A549 (cell line): ENCODE data around the gene SLIT1. TPM values are rescaled to one million over a fixed set of nuclear protein-coding genes. Genes with fewer than 3 reads are reported as not detected.

ENCODE experiments used
- ATAC-seq, 2 experiments: fragments of 200-7000 bp in 1 of 2; fragments of >200 bp in 1 of 2; cut with Nextera tagmentation in 1 of 2; cut with Tn5 transposase in 1 of 2; 3 replicates each; pipeline versions ENCODE4 v1.8.0 to v1.9.1; 2018 to 2020; ENCODE audit warnings: mild to moderate bottlenecking in 1 of 2, moderate library complexity in 1 of 2
- CTCF ChIA-PET: fragments of 300-600 bp; sonication (Branson Sonifier 250); formaldehyde crosslinking; extraction: SDS; loops from one replicate; lab custom pipeline; 2021; ENCODE audit warnings: antibody characterized with exemption, inconsistent platforms; lab: Yijun Ruan, JAX
- POLR2A ChIA-PET: fragments of 350-600 bp; formaldehyde crosslinking; extraction: SDS; loops from one replicate; lab custom pipeline; 2021; ENCODE audit warnings: antibody characterized with exemption, inconsistent platforms; lab: Yijun Ruan, JAX
- DNase-seq, 2 experiments: peaks; one replicate each; pipeline versions ENCODE4 v3.0.0 to v3.0.0-alpha.2; 2011 to 2016; ENCODE audit warnings: low read depth in 1 of 2, low spot score in 1 of 2
- FAIRE-seq: peaks from 2 replicates; lab custom pipeline; 2011; peaks lifted over from hg19 to GRCh38; lab: Jason Lieb, UNC
- H3K27ac ChIP-seq, 2 experiments: fragments of >200 bp; sonication (Bioruptor Twin); formaldehyde crosslinking; 3 replicates each; pipeline ENCODE4 v1.5.1; 2016 to 2017
- H3K4me1 ChIP-seq: fragments of >200 bp; sonication (Bioruptor Twin); formaldehyde crosslinking; 3 replicates; pipeline ENCODE4 v1.6.1; 2016
- H3K4me2 ChIP-seq: fragments of >200 bp; sonication (Bioruptor Twin); formaldehyde crosslinking; 3 replicates; pipeline ENCODE4 v1.6.1; 2016
- H3K4me3 ChIP-seq: fragments of >200 bp; sonication (Bioruptor Twin); formaldehyde crosslinking; 3 replicates; pipeline ENCODE4 v1.5.1; 2016
- H3K9me3 ChIP-seq: fragments of >200 bp; sonication (Bioruptor Twin); formaldehyde crosslinking; 3 replicates; pipeline ENCODE4 v1.6.1; 2016
- ATOH8 ChIP-seq: fragments of 250-450 bp; sonication (Bioruptor Pico); IDR thresholded peaks from 2 replicates; pipeline ENCODE4 v1.5.0; 2020; ENCODE audit warnings: low read depth, mild to moderate bottlenecking, moderate library complexity
- CEBPB ChIP-seq, 2 experiments: fragments of >200 bp in 1 of 2; sonication (Bioruptor Twin) in 1 of 2; formaldehyde crosslinking in 1 of 2; IDR thresholded peaks; 2 replicates each; pipeline ENCODE4 v1.6.1; 2012 to 2016
- CHD4 ChIP-seq: fragments of 200-600 bp; sonication (generic); IDR thresholded peaks from 2 replicates; pipeline ENCODE4 v1.6.1; 2016; ENCODE audit warnings: antibody characterized with exemption, mild to moderate bottlenecking, borderline replicate concordance
- EHF ChIP-seq: fragments of 250-450 bp; sonication (Bioruptor Pico); IDR thresholded peaks from 2 replicates; pipeline ENCODE4 v1.5.0; 2020; ENCODE audit warnings: mild to moderate bottlenecking
- EHMT2 ChIP-seq: fragments of 200-600 bp; sonication (generic); IDR thresholded peaks from 2 replicates; pipeline ENCODE4 v1.6.1; 2016; ENCODE audit warnings: antibody characterized with exemption, low read depth, mild to moderate bottlenecking, moderate library complexity
- EP300 ChIP-seq, 2 experiments: fragments of >200 bp; sonication (Bioruptor Twin); formaldehyde crosslinking; IDR thresholded peaks; 2 replicates in 1 of 2; 3 replicates in 1 of 2; pipeline ENCODE4 v1.6.1; 2016 to 2017
- GATA3 ChIP-seq: IDR thresholded peaks from 2 replicates; pipeline ENCODE4 v1.6.1; 2012; ENCODE audit warnings: borderline replicate concordance
- HDAC2 ChIP-seq: fragments of 200-600 bp; sonication (generic); IDR thresholded peaks from 2 replicates; pipeline ENCODE4 v1.6.1; 2016
- HES2 ChIP-seq: fragments of >200 bp; sonication (Bioruptor Twin); formaldehyde crosslinking; IDR thresholded peaks from 2 replicates; pipeline ENCODE4 v1.6.1; 2016
- HOXB13 ChIP-seq: fragments of 250-450 bp; sonication (Bioruptor Pico); IDR thresholded peaks from 2 replicates; pipeline ENCODE4 v1.5.0; 2020; ENCODE audit warnings: low read depth, mild to moderate bottlenecking, moderate library complexity
- HOXB5 ChIP-seq: fragments of 250-450 bp; sonication (Bioruptor Pico); IDR thresholded peaks from 2 replicates; pipeline ENCODE4 v1.5.0; 2020; ENCODE audit warnings: mild to moderate bottlenecking, moderate library complexity
- JUN ChIP-seq, 2 experiments: fragments of >200 bp; sonication (Bioruptor Twin); formaldehyde crosslinking; IDR thresholded peaks; 2 replicates in 1 of 2; 3 replicates in 1 of 2; pipeline ENCODE4 v1.6.1; 2016 to 2017
- JUNB ChIP-seq: fragments of >200 bp; sonication (Bioruptor Twin); formaldehyde crosslinking; IDR thresholded peaks from 2 replicates; pipeline ENCODE4 v1.6.1; 2016
- MAFK ChIP-seq: fragments of 450-650 bp; IDR thresholded peaks from 2 replicates; pipeline ENCODE4 v1.6.1; 2014; ENCODE audit not compliant: partially characterized antibody
- MYC ChIP-seq: IDR thresholded peaks from 2 replicates; pipeline ENCODE4 v1.6.1; 2012; ENCODE audit warnings: mild to moderate bottlenecking, inconsistent platforms, low read length, improper control_type of control experiment, borderline replicate concordance
- NPAS2 ChIP-seq: fragments of 250-450 bp; sonication (Bioruptor Pico); IDR thresholded peaks from 2 replicates; pipeline ENCODE4 v1.8.0; 2022; ENCODE audit warnings: mild to moderate bottlenecking, moderate library complexity, borderline replicate concordance
- NR3C1 ChIP-seq: fragments of >200 bp; sonication (Bioruptor Twin); formaldehyde crosslinking; IDR thresholded peaks from 3 replicates; pipeline ENCODE4 v1.6.1; 2017
- PBX3 ChIP-seq: IDR thresholded peaks from 2 replicates; pipeline ENCODE4 v1.6.1; 2012
- PHF8 ChIP-seq: fragments of 200-600 bp; sonication (generic); IDR thresholded peaks from 2 replicates; pipeline ENCODE4 v1.6.1; 2016; ENCODE audit warnings: low read depth, mild to moderate bottlenecking, antibody characterized with exemption, moderate library complexity, borderline replicate concordance
- POLR2AphosphoS2 ChIP-seq: conservative IDR thresholded peaks from 2 replicates; pipeline ENCODE4 v1.6.1; 2012; ENCODE audit warnings: low read length, improper control_type of control experiment, inconsistent platforms
- RCOR1 ChIP-seq: fragments of 150-350 bp; IDR thresholded peaks from 2 replicates; pipeline ENCODE4 v1.6.1; 2014; ENCODE audit warnings: antibody characterized with exemption, low read length, low read depth
- RFX5 ChIP-seq: fragments of 450-650 bp; IDR thresholded peaks from 2 replicates; pipeline ENCODE4 v1.7.1; 2014; ENCODE audit warnings: antibody characterized with exemption, mild to moderate bottlenecking, moderate library complexity
- RNF2 ChIP-seq: fragments of 200-600 bp; sonication (generic); IDR thresholded peaks from 2 replicates; pipeline ENCODE4 v1.6.1; 2016; ENCODE audit warnings: low read depth, mild to moderate bottlenecking, antibody characterized with exemption, moderate library complexity, borderline replicate concordance
- TFCP2L1 ChIP-seq: fragments of 250-450 bp; sonication (Bioruptor Pico); IDR thresholded peaks from 2 replicates; pipeline ENCODE4 v1.5.0; 2021; ENCODE audit warnings: mild to moderate bottlenecking
- TP53 ChIP-seq: fragments of 250-450 bp; sonication (Bioruptor Pico); IDR thresholded peaks from 2 replicates; pipeline ENCODE4 v1.5.0; 2021; ENCODE audit warnings: mild to moderate bottlenecking, moderate library complexity
- USF2 ChIP-seq: fragments of 450-650 bp; IDR thresholded peaks from 2 replicates; pipeline ENCODE4 v1.6.1; 2014; ENCODE audit warnings: antibody characterized with exemption
- ZC3H11A ChIP-seq: fragments of 450-650 bp; IDR thresholded peaks from 2 replicates; pipeline ENCODE4 v1.6.1; 2014; ENCODE audit warnings: antibody characterized with exemption, mild to moderate bottlenecking
- ZSCAN20 ChIP-seq: fragments of 250-450 bp; sonication (Bioruptor Pico); IDR thresholded peaks from 2 replicates; pipeline ENCODE4 v1.8.0; 2022; ENCODE audit warnings: mild to moderate bottlenecking, moderate library complexity
- WGBS: methylation state at CpG from one replicate; pipeline ENCODE4 v1.1.6; 2017; ENCODE audit errors: missing lambda C conversion rate; 5-methylcytosine and 5-hydroxymethylcytosine counted together
- polyA plus RNA-seq, 4 experiments: library from polyadenylated mRNA; depleted of rRNA in 3 of 4; stranded (reverse); fragments of >200 nt; fragmentation: RNase III in 1 of 4; extraction: RNeasy Plus Mini Kit Qiagen cat#74134 plus additional on column Dnase treatment in 1 of 4; gene quantifications; 2 replicates in 3 of 4; 3 replicates in 1 of 4; pipeline ENCODE4 v1.2.3, GENCODE V29; 2011 to 2017
- TF ChIP-seq, protein P1 (sequence below): fragments of 150-350 bp; IDR thresholded peaks from 2 replicates; pipeline ENCODE4 v1.6.1; 2014; ENCODE audit warnings: low read depth, mild to moderate bottlenecking, low read length
- TF ChIP-seq, protein P2 (sequence below): fragments of 200-600 bp; sonication (generic); IDR thresholded peaks from 2 replicates; pipeline ENCODE4 v1.6.1; 2016; ENCODE audit warnings: antibody characterized with exemption, mild to moderate bottlenecking, moderate library complexity

The SLIT1 gene
- polyA plus RNA-seq, 2 of the 4 experiments (the other 2 are of a cell fraction): 0.05 to 0.09 TPM

DNA sequence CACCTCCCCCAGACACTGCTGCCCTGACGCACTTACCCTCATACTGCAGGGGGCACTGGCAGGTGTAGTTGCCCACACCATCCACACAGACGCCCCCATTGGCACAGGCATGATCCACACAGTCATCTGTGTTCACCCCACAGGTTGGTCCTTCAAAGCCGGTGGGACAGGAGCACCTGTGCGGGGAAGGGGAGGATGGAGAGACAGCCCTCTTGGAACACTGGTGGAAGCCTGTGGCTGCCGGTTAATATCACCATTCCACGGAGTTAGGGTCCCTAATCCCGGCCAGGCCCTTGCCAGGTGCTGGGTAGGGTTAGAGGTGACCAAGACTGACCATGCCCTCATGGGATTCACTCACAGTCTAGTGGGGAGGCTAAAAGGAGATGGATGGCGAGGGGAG is 171.8 kb downstream of the SLIT1 start:
- Histone ChIP-seq H3K4me3 (no peak overlapping the region), H3K27ac (no peak overlapping the region), H3K4me1 (no peaks in the 10 kb centered on the region), H3K9me3 (no peaks in the 10 kb centered on the region), H3K4me2 (no peak overlapping the region)
- DNase-seq (no peak), FAIRE-seq (no peak), ATAC-seq (no peak)
- POLR2A ChIA-PET: no interaction called here
- 68% methylated on average over 6 of the region's 8 CpGs for WGBS
- CTCF ChIA-PET: interaction anchor here (0.6 to 4.7 kb wide), 5 partner anchors 10 to 378 kb away, joined by 3 to 24 read pairs (median 4); no protein-coding TSS in a partner anchor
- TF ChIP-seq RCOR1: no peak
- TF ChIP-seq POLR2AphosphoS2: no peak
- TF ChIP-seq USF2: no peak
- no peak for TF ChIP-seq HOXB13 (CRISPR knock-in tag)
- no peak for TF ChIP-seq ATOH8 (CRISPR knock-in tag)
- no peak for TF ChIP-seq PHF8
- no peak for TF ChIP-seq NPAS2 (CRISPR knock-in tag)
- TF ChIP-seq TFCP2L1 (CRISPR knock-in tag): no peak
- no peak for TF ChIP-seq NR3C1
- no peak for TF ChIP-seq JUN (IDR thresholded peaks at IDR 0.05)
- TF ChIP-seq HOXB5 (CRISPR knock-in tag): no peak
- no peak for TF ChIP-seq ZC3H11A
- TF ChIP-seq CEBPB (IDR thresholded peaks at IDR 0.05): no peak
- TF ChIP-seq CHD4: no peak
- no peak for TF ChIP-seq HDAC2
- no peak for TF ChIP-seq RFX5
- TF ChIP-seq HES2: no peak
- TF ChIP-seq EHMT2: no peak

GRCh38 chr10:97013568-97013967 is 172.2 kb downstream of the SLIT1 start:
- 60% methylated on average over 8 of the region's 8 CpGs for WGBS
- Histone ChIP-seq H3K9me3 (no peaks in the 10 kb centered on the region), H3K4me1 (no peaks in the 10 kb centered on the region), H3K4me2 (no peak overlapping the region), H3K27ac (no peak overlapping the region), H3K4me3 (no peak overlapping the region)
- ChIA-PET POLR2A (no interaction called here), CTCF (interaction anchor here (0.6 to 4.7 kb wide), 6 partner anchors 9 to 379 kb away, joined by 3 to 24 read pairs (median 4); no protein-coding TSS in a partner anchor)
- DNase-seq (no peak), FAIRE-seq (no peak), ATAC-seq (no peak)
- TF ChIP-seq GATA3 (no peak), MYC (no peak), RCOR1 (no peak), HDAC2 (no peak), PBX3 (no peak), ZSCAN20 (no peak), MAFK (no peak), HOXB13 (CRISPR knock-in tag) (no peak), HOXB5 (CRISPR knock-in tag) (no peak), TP53 (CRISPR knock-in tag) (no peak), RNF2 (no peak), JUNB (no peak), HES2 (no peak), EHF (no peak), EP300 (IDR thresholded peaks at IDR 0.05) (no peak)
- TF ChIP-seq, protein P1, sequence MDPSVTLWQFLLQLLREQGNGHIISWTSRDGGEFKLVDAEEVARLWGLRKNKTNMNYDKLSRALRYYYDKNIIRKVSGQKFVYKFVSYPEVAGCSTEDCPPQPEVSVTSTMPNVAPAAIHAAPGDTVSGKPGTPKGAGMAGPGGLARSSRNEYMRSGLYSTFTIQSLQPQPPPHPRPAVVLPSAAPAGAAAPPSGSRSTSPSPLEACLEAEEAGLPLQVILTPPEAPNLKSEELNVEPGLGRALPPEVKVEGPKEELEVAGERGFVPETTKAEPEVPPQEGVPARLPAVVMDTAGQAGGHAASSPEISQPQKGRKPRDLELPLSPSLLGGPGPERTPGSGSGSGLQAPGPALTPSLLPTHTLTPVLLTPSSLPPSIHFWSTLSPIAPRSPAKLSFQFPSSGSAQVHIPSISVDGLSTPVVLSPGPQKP: no peak
- TF ChIP-seq, protein P2, sequence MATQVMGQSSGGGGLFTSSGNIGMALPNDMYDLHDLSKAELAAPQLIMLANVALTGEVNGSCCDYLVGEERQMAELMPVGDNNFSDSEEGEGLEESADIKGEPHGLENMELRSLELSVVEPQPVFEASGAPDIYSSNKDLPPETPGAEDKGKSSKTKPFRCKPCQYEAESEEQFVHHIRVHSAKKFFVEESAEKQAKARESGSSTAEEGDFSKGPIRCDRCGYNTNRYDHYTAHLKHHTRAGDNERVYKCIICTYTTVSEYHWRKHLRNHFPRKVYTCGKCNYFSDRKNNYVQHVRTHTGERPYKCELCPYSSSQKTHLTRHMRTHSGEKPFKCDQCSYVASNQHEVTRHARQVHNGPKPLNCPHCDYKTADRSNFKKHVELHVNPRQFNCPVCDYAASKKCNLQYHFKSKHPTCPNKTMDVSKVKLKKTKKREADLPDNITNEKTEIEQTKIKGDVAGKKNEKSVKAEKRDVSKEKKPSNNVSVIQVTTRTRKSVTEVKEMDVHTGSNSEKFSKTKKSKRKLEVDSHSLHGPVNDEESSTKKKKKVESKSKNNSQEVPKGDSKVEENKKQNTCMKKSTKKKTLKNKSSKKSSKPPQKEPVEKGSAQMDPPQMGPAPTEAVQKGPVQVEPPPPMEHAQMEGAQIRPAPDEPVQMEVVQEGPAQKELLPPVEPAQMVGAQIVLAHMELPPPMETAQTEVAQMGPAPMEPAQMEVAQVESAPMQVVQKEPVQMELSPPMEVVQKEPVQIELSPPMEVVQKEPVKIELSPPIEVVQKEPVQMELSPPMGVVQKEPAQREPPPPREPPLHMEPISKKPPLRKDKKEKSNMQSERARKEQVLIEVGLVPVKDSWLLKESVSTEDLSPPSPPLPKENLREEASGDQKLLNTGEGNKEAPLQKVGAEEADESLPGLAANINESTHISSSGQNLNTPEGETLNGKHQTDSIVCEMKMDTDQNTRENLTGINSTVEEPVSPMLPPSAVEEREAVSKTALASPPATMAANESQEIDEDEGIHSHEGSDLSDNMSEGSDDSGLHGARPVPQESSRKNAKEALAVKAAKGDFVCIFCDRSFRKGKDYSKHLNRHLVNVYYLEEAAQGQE: no peak
